Transverse colon (tissue), 4 donors: ENCODE measurements around the gene SMIM7. TPM values are rescaled to one million over a fixed set of nuclear protein-coding genes. Genes with fewer than 3 reads are reported as not detected.

Experiments
- DNase-seq: peaks from one replicate; pipeline ENCODE4 v3.0.0-alpha.2; 2019
- H3K27ac ChIP-seq, 4 donors: fragments of 200-600 bp; sonication (generic); 2 replicates each; pipeline ENCODE4 v1.5.1; 2016 to 2018; ENCODE audit warnings: inconsistent platforms in 4 of 4
- H3K27me3 ChIP-seq: fragments of 200-600 bp; sonication (generic); 2 replicates; pipeline ENCODE4 v1.5.1; 2017; ENCODE audit warnings: inconsistent platforms
- H3K36me3 ChIP-seq, 4 donors: fragments of 200-600 bp; sonication (generic); 2 replicates each; pipeline ENCODE4 v1.5.1; 2017 to 2019; ENCODE audit warnings: inconsistent platforms in 4 of 4
- H3K4me1 ChIP-seq, 4 donors: fragments of 200-600 bp; sonication (generic); 2 replicates each; pipeline ENCODE4 v1.5.1; 2017 to 2020; ENCODE audit warnings: inconsistent platforms in 4 of 4
- H3K4me3 ChIP-seq, 4 donors: fragments of 200-600 bp; sonication (generic); 1 replicate in 1 of 4; 2 replicates in 3 of 4; pipeline versions ENCODE4 v1.5.1 to v1.6.1; 2017 to 2019; ENCODE audit warnings: inconsistent platforms in 4 of 4
- H3K9me3 ChIP-seq, 2 donors: fragments of 200-600 bp; sonication (generic); 2 replicates each; pipeline ENCODE4 v1.5.1; 2017 to 2019; ENCODE audit warnings: inconsistent platforms in 2 of 2
- EP300 ChIP-seq: sonication (generic); formaldehyde crosslinking; IDR thresholded peaks from one replicate; pipeline ENCODE4 v1.6.1; 2017; ENCODE audit warnings: antibody characterized with exemption, low read depth
- POLR2A ChIP-seq: fragments of 450-650 bp; IDR thresholded peaks from one replicate; pipeline ENCODE4 v1.6.1; 2016; ENCODE audit warnings: antibody characterized with exemption, mild to moderate bottlenecking, moderate library complexity
- POLR2AphosphoS5 ChIP-seq, 3 donors: sonication (generic); formaldehyde crosslinking; IDR thresholded peaks; one replicate each; pipeline ENCODE4 v1.6.1; 2016; ENCODE audit warnings: antibody characterized with exemption in 3 of 3
- WGBS, 2 donors: methylation state at CpG; one replicate each; pipeline ENCODE4 v1.1.5; 2018; ENCODE audit warnings: low coverage in 1 of 2; 5-methylcytosine and 5-hydroxymethylcytosine counted together
- in situ Hi-C, 4 donors: fragments of 200-750 bp; cut with MboI; loops; one replicate each; pipeline versions ENCODE4 v1.15.0 to v1.15.1; 2017; ENCODE audit warnings: low sequenced_read_pairs in 3 of 4, low pct_ligation_motif_present in 1 of 4, low pct_unique_long_range_greater_than_20kb in 1 of 4
- intact Hi-C: fragments of 100-400 bp; cut with DNase I; formaldehyde crosslinking; loops from one replicate; pipeline ENCODE4 v1.15.1; 2023; ENCODE audit warnings: low total_unique reads
- total RNA-seq, 4 donors: library from RNA; depleted of rRNA; stranded (reverse); fragments of >200 nt; gene quantifications; one replicate each; pipeline ENCODE4 v1.1.0, GENCODE V29; 2016
- TF ChIP-seq, protein P1 (sequence below), 5 experiments: fragments of 200-600 bp in 3 of 5; fragments of 450-650 bp in 2 of 5; sonication (generic) in 3 of 5; IDR thresholded peaks; 1 replicate in 2 of 5; 2 replicates in 3 of 5; pipeline ENCODE4 v1.5.1; 2016 to 2017; ENCODE audit warnings: antibody characterized with exemption in 5 of 5, inconsistent platforms in 3 of 5, mild to moderate bottlenecking in 2 of 5, moderate library complexity in 1 of 5

SMIM7 gene
- total RNA-seq, 4 donors from 2014 or later, result 28.8 to 1,114 (median 108) TPM

DNA sequence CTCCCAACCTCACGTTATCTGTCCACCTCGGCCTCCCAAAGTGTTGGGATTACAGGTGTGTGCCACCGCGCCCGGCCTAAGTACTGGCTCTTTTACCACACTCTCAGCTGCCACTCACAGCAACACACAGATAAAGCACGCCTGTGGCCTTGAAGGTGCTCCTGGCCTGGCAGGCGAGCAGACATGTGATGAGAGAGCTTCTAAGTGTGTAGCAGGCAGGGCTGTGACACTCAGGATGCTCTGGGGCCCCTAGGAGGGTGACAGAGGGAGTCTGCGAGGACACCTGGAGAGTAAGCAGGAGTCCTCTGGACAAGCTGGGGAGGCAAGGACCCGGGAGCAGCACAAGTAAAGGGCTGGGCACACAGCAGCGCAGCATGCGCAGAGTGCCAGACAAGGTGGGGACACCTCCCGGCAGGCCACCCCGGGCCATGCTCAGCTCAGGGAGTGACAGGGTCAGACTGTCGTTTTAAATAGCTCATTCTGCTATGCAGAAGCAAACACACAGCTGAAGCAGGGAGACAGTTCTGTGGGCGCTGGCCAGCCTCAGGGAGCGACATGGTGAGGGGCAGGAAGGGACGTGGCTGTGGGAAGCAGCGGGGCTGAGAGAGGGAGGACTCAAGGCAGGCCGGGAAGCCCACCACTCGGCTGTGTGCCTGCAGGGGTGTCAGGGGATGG, 58.4 kb downstream of the SMIM7 start:
- Histone ChIP-seq H3K36me3 (no peaks in the 10 kb centered on the region), H3K27ac (no peak overlapping the region), H3K4me3 (no peak overlapping the region), H3K4me1 (peaks cover 6 to 25% (median 17%) of the 10 kb centered on the region in 4 donors), H3K27me3 (no peaks in the 10 kb centered on the region), H3K9me3 (no peaks in the 10 kb centered on the region)
- in situ Hi-C loops, result no loop called here
- intact Hi-C loops, result no loop called here
- WGBS, 2 donors, result 83 to 95% methylated on average over 1 to 20 of the region's 20 CpGs
- TF ChIP-seq, protein P1, sequence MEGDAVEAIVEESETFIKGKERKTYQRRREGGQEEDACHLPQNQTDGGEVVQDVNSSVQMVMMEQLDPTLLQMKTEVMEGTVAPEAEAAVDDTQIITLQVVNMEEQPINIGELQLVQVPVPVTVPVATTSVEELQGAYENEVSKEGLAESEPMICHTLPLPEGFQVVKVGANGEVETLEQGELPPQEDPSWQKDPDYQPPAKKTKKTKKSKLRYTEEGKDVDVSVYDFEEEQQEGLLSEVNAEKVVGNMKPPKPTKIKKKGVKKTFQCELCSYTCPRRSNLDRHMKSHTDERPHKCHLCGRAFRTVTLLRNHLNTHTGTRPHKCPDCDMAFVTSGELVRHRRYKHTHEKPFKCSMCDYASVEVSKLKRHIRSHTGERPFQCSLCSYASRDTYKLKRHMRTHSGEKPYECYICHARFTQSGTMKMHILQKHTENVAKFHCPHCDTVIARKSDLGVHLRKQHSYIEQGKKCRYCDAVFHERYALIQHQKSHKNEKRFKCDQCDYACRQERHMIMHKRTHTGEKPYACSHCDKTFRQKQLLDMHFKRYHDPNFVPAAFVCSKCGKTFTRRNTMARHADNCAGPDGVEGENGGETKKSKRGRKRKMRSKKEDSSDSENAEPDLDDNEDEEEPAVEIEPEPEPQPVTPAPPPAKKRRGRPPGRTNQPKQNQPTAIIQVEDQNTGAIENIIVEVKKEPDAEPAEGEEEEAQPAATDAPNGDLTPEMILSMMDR (IDR thresholded peaks at IDR 0.05), result no peak
- TF ChIP-seq POLR2A (no peak), POLR2AphosphoS5 (IDR thresholded peaks at IDR 0.05) (no peak), EP300 (no peak)
- DNase-seq, result no peak

DNA sequence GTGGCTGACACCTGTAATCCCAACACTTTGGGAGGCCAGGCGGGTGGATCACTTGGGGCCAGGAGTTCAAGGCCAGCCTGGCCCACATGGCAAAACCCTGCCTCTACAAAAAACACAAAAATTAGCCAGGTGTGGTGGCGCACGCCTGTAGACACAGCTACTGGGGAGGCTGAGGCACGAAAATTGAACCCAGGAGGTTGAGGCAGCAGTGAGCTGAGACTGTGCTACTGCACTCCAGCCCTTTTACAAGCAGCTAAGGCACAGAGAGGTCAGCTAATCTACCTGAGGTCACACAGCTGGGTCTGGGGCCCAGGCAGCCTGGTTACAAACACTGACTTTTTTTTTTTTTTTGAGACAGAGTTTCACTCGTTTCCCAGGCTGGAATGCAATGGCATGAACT, 59.1 kb downstream of the SMIM7 start:
- H3K9me3 ChIP-seq, result no peaks in the 10 kb centered on the region
- H3K4me3 ChIP-seq, result no peak overlapping the region
- peaks cover 6 to 22% (median 14%) of the 10 kb centered on the region in 4 donors for H3K4me1 ChIP-seq
- no peak for DNase-seq
- WGBS, 2 donors, result 97% methylated on average over 5 of the region's 5 CpGs; no CpG with 5 or more reads in 1 of the 2 donors
- H3K36me3 ChIP-seq, result no peaks in the 10 kb centered on the region
- intact Hi-C loops (no loop called here), in situ Hi-C loops (no loop called here)
- no peak overlapping the region for H3K27ac ChIP-seq
- H3K27me3 ChIP-seq, result no peaks in the 10 kb centered on the region
- TF ChIP-seq, protein P1 (IDR thresholded peaks at IDR 0.05), result no peak
- TF ChIP-seq EP300, result no peak
- no peak for TF ChIP-seq POLR2AphosphoS5 (IDR thresholded peaks at IDR 0.05)
- no peak for TF ChIP-seq POLR2A

DNA sequence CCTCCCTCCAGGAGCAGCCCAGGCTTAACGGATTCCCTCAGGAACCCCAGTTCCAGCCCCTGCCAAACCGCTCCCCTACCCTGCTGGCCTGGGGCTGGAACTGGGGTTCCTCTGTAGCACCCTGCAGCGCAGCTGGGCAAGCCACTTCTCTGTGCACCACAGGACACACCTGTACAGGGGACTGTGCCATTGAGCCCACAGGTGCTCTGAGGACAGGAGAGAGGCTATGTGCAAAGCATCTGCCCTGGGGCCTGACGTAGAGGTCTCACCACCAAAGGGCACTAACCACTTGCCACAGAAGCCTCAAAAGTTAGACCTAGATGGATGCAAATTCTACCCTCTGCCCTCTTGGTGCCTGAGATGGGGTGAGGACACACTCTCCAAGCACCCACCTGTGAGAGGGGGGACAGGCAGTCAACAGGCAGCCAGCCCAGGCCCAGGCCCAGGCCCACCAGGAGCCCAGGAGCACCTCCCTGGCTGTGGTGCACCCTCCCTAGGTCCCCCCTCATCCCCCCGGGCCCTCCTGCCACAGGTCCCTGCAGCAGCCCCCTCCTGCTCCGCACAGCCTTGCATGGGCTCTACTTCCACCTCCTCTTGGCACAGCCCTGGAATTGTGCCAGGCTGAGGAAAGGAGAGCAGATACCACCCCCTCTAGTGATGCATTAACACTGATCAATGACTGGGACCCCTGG, 60.1 kb downstream of the SMIM7 start:
- Histone ChIP-seq H3K36me3 (no peaks in the 10 kb centered on the region), H3K4me1 (peaks cover 0 to 22% (median 6%) of the 10 kb centered on the region in 4 donors), H3K9me3 (no peaks in the 10 kb centered on the region), H3K27ac (peak overlapping the region in 1 of 4 donors; percentile 55), H3K27me3 (no peaks in the 10 kb centered on the region), H3K4me3 (no peak overlapping the region)
- intact Hi-C loops (no loop called here), in situ Hi-C loops (no loop called here)
- TF ChIP-seq, protein P1 (IDR thresholded peaks at IDR 0.05), result no peak
- TF ChIP-seq POLR2A, result no peak
- DNase-seq, result no peak
- 85% methylated on average over 6 of the region's 6 CpGs; no CpG with 5 or more reads in 1 of the 2 donors for WGBS, 2 donors

DNA sequence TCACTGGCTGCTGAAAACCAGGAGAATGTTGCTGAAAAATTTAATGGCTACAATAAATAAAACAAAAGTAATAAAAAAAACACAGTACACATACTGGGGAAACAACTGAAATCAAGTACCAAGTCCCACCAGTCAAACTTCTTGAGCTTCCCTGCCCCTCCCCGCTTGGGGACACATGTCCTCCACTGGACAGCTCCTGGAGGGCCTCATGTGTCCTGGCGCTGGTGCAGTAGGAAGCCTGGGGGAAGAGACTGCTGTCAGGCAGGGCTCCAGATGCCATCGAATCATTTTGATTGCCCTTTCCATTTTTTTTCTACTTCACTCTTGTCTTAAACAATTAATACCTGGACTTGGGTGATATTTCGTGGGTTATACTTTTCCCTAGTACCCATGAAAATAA, 61.1 kb downstream of the SMIM7 start:
- no peaks in the 10 kb centered on the region for H3K36me3 ChIP-seq
- DNase-seq, result no peak
- H3K4me3 ChIP-seq, result no peak overlapping the region
- intact Hi-C loops (no loop called here), in situ Hi-C loops (no loop called here)
- no peaks in the 10 kb centered on the region for H3K9me3 ChIP-seq
- 72 to 73% methylated on average over 4 of the region's 4 CpGs for WGBS, 2 donors
- TF ChIP-seq EP300 (no peak), POLR2AphosphoS5 (IDR thresholded peaks at IDR 0.05) (no peak), POLR2A (no peak)
- TF ChIP-seq, protein P1 (IDR thresholded peaks at IDR 0.05), result no peak
- H3K27me3 ChIP-seq, result no peaks in the 10 kb centered on the region
- peak overlapping the region in 2 of 4 donors; percentile 1 to 55 for H3K27ac ChIP-seq
- peaks cover 0 to 30% (median 6%) of the 10 kb centered on the region in 4 donors for H3K4me1 ChIP-seq
